HG02759 (cell line): ENCODE results near the gene SPOCK1.
A peak's percentile ranks its signal among the peaks of the same experiment; 100 is the strongest.

Experiments used
- ATAC-seq: cut with Tn5 transposase; IDR thresholded peaks from one replicate; pipeline ENCODE4 v1.9.1; 2021; ENCODE audit warnings: mild to moderate bottlenecking, moderate library complexity; ENCODE audit not compliant: unreplicated experiment

The SPOCK1 gene

GRCh38 chr5:137037848-137038247, 461.3 kb downstream of the SPOCK1 start:
- ATAC-seq = no peak

GRCh38 chr5:137036640-137037039, 462.5 kb downstream of the SPOCK1 start:
- ATAC-seq = no peak

GRCh38 chr5:137035480-137035878, 463.6 kb downstream of the SPOCK1 start:
- no peak for ATAC-seq

GRCh38 chr5:137034764-137035479, 464.2 kb downstream of the SPOCK1 start:
- no peak for ATAC-seq

GRCh38 chr5:137034213-137034612, 464.9 kb downstream of the SPOCK1 start:
- ATAC-seq = no peak

GRCh38 chr5:137032929-137033328, 466.2 kb downstream of the SPOCK1 start:
- no peak for ATAC-seq

GRCh38 chr5:137027758-137028157, 471.4 kb downstream of the SPOCK1 start:
- ATAC-seq = no peak

- ATAC-seq = no peak
These were observed 472.8 kb downstream of the SPOCK1 start for GRCh38 chr5:137026296-137026695.

- no peak for ATAC-seq
These were observed 475.1 kb downstream of the SPOCK1 start for GRCh38 chr5:137024044-137024443.

GRCh38 chr5:137023371-137023770, 475.8 kb downstream of the SPOCK1 start:
- no peak for ATAC-seq

- no peak for ATAC-seq
These were observed 476.4 kb downstream of the SPOCK1 start for GRCh38 chr5:137022725-137023124.

GRCh38 chr5:137022043-137022442, 477.1 kb downstream of the SPOCK1 start:
- ATAC-seq = no peak

GRCh38 chr5:137019229-137019628, 479.9 kb downstream of the SPOCK1 start:
- ATAC-seq = no peak

- no peak for ATAC-seq
These were observed 482.3 kb downstream of the SPOCK1 start for GRCh38 chr5:137016783-137017324.

GRCh38 chr5:137015540-137016116, 483.5 kb downstream of the SPOCK1 start:
- peak; percentile 53 for ATAC-seq

- no peak for ATAC-seq
These were observed 484.4 kb downstream of the SPOCK1 start for GRCh38 chr5:137014731-137015130.

- ATAC-seq = no peak
These were observed 488.9 kb downstream of the SPOCK1 start for GRCh38 chr5:137010226-137010625.

- ATAC-seq = no peak
These were observed 494.8 kb downstream of the SPOCK1 start for GRCh38 chr5:137004279-137004678.

GRCh38 chr5:137001026-137001569, 498.0 kb downstream of the SPOCK1 start:
- ATAC-seq = no peak

- no peak for ATAC-seq
These were observed 499.3 kb downstream of the SPOCK1 start for GRCh38 chr5:136999787-137000186.

- ATAC-seq = no peak
These were observed 500.2 kb downstream of the SPOCK1 start for GRCh38 chr5:136998854-136999357.

GRCh38 chr5:136994154-136994553, 505.0 kb downstream of the SPOCK1 start:
- ATAC-seq = no peak
